Endothelial cell of umbilical vein (primary cell): ENCODE results near the gene CCDC60.

Source experiments
- EZH2 ChIP-seq: IDR thresholded peaks from 2 replicates; pipeline ENCODE4 v1.6.1; 2012; ENCODE audit warnings: borderline replicate concordance, low read depth, mild to moderate bottlenecking, moderate library complexity, low read length, inconsistent platforms; ENCODE audit not compliant: severe bottlenecking
- GATA2 ChIP-seq: IDR thresholded peaks from 2 replicates; pipeline ENCODE4 v1.7.0; 2011; ENCODE audit warnings: low read depth, mild to moderate bottlenecking, moderate library complexity, mixed read lengths, low read length; ENCODE audit not compliant: insufficient read length, insufficient read depth
- JUN ChIP-seq: IDR thresholded peaks from 2 replicates; pipeline ENCODE4 v1.6.1; 2011; ENCODE audit warnings: borderline replicate concordance, low read depth; ENCODE audit not compliant: insufficient read length, insufficient read depth
- POLR2A ChIP-seq: IDR thresholded peaks from 2 replicates; pipeline ENCODE4 v1.6.1; 2012; ENCODE audit warnings: low read depth, mild to moderate bottlenecking, control low read depth, low read length
- POLR2AphosphoS5 ChIP-seq: IDR thresholded peaks from 2 replicates; pipeline ENCODE4 v1.6.1; 2012; ENCODE audit warnings: low read depth, mild to moderate bottlenecking, control low read depth, low read length, moderate library complexity; ENCODE audit not compliant: insufficient read depth
- TF ChIP-seq, protein P1 (sequence below), 2 donors: IDR thresholded peaks; 1 replicate in 1 of 2; 2 replicates in 1 of 2; pipeline ENCODE4 v1.5.1; 2011; ENCODE audit warnings: low read length in 2 of 2, mild to moderate bottlenecking in 2 of 2, moderate library complexity in 2 of 2, control low read depth in 1 of 2, inconsistent platforms in 1 of 2, low read depth in 1 of 2; ENCODE audit not compliant: insufficient read depth in 1 of 2; ENCODE audit errors: extremely low read depth in 1 of 2
- TF ChIP-seq, protein P2 (sequence below): IDR thresholded peaks from 2 replicates; pipeline ENCODE4 v1.6.1; 2011; ENCODE audit not compliant: insufficient read depth, insufficient read length

- TF ChIP-seq POLR2AphosphoS5, result no peak
- TF ChIP-seq, protein P1, sequence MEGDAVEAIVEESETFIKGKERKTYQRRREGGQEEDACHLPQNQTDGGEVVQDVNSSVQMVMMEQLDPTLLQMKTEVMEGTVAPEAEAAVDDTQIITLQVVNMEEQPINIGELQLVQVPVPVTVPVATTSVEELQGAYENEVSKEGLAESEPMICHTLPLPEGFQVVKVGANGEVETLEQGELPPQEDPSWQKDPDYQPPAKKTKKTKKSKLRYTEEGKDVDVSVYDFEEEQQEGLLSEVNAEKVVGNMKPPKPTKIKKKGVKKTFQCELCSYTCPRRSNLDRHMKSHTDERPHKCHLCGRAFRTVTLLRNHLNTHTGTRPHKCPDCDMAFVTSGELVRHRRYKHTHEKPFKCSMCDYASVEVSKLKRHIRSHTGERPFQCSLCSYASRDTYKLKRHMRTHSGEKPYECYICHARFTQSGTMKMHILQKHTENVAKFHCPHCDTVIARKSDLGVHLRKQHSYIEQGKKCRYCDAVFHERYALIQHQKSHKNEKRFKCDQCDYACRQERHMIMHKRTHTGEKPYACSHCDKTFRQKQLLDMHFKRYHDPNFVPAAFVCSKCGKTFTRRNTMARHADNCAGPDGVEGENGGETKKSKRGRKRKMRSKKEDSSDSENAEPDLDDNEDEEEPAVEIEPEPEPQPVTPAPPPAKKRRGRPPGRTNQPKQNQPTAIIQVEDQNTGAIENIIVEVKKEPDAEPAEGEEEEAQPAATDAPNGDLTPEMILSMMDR (IDR thresholded peaks at IDR 0.05; ENCODE audit: extremely low read depth in 1 of 2, insufficient read depth in 1 of 2, low read depth in 1 of 2, low read length in 2 of 2), result no peak
- no peak for TF ChIP-seq POLR2A
- TF ChIP-seq JUN, result no peak
- TF ChIP-seq, protein P2, sequence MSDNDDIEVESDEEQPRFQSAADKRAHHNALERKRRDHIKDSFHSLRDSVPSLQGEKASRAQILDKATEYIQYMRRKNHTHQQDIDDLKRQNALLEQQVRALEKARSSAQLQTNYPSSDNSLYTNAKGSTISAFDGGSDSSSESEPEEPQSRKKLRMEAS, result no peak
- no peak for TF ChIP-seq EZH2
- no peak for TF ChIP-seq GATA2
Observed at GRCh38 chr12:119319638-119320037, 14.9 kb upstream of the CCDC60 start.
